Stimulated activated effector memory CD8-positive, alpha-beta T cell treated with anti-CD3 and anti-CD28 coated beads, Interleukin-12 subunit alpha, Interleukin-12 subunit beta, amount 100 ng/mL, for 72 hours (primary cell): ENCODE results near the gene SPATA2L.
"Not testable (repeated sequence)": the region's sequence is repeated elsewhere in the genome, so short reads cannot be mapped to it uniquely, and the experiment has no call there.

ENCODE experiments used
- ATAC-seq: fragments of 150-1000 bp; cut with Tn5 transposase; 2 replicates; pipeline ENCODE4 v1.10.0; 2021
- DNase-seq, 2 donors: peaks; one replicate each; pipeline ENCODE4 v3.0.0; 2021 to 2022; ENCODE audit warnings: low spot score in 2 of 2
- H3K27ac Mint-ChIP-seq: one replicate; pipeline ENCODE4 v1.8.0; 2022; ENCODE audit warnings: mild to moderate bottlenecking, mixed read lengths
- H3K36me3 Mint-ChIP-seq: one replicate; pipeline ENCODE4 v1.8.0; 2022; ENCODE audit warnings: mild to moderate bottlenecking, mixed read lengths
- H3K4me1 Mint-ChIP-seq: one replicate; pipeline ENCODE4 v1.8.0; 2022; ENCODE audit warnings: mixed read lengths
- H3K4me3 Mint-ChIP-seq: one replicate; pipeline ENCODE4 v1.8.0; 2022; ENCODE audit warnings: mild to moderate bottlenecking, mixed read lengths
- H3K9me3 Mint-ChIP-seq: one replicate; pipeline ENCODE4 v1.8.0; 2022; ENCODE audit warnings: mixed read lengths

The SPATA2L gene

GRCh38 chr16:89667633-89668032 is 33.9 kb downstream of the SPATA2L start:
- H3K27ac Mint-ChIP-seq, result no peak overlapping the region

GRCh38 chr16:89667000-89667399 is 34.5 kb downstream of the SPATA2L start:
- not testable (repeated sequence) for H3K4me1 Mint-ChIP-seq, ATAC-seq, DNase-seq, H3K4me3 Mint-ChIP-seq, H3K9me3 Mint-ChIP-seq, H3K27ac Mint-ChIP-seq
- H3K36me3 Mint-ChIP-seq, result peaks cover 25% of the 10 kb centered on the region

More at GRCh38 chr16:89667633-89668032, 33.9 kb downstream of the SPATA2L start:
- Mint-ChIP-seq H3K36me3 (peaks cover 18% of the 10 kb centered on the region), H3K4me3 (no peak overlapping the region), H3K4me1 (no peaks in the 10 kb centered on the region), H3K9me3 (no peaks in the 10 kb centered on the region)
- no peak for ATAC-seq
- no peak for DNase-seq

GRCh38 chr16:89664238-89664637 is 37.3 kb downstream of the SPATA2L start:
- H3K4me1 Mint-ChIP-seq, result peaks cover 11% of the 10 kb centered on the region
- H3K4me3 Mint-ChIP-seq, H3K9me3 Mint-ChIP-seq, ATAC-seq, H3K27ac Mint-ChIP-seq, DNase-seq: not testable (repeated sequence)
- H3K36me3 Mint-ChIP-seq, result peaks cover 46% of the 10 kb centered on the region

- H3K4me3 Mint-ChIP-seq, result no peak overlapping the region
Observed at GRCh38 chr16:89661215-89661614, 40.3 kb downstream of the SPATA2L start.

GRCh38 chr16:89660146-89660545 is 41.4 kb downstream of the SPATA2L start:
- no peaks in the 10 kb centered on the region for H3K9me3 Mint-ChIP-seq
- no peak overlapping the region for H3K27ac Mint-ChIP-seq
- H3K36me3 Mint-ChIP-seq, result peaks cover 61% of the 10 kb centered on the region
- H3K4me3 Mint-ChIP-seq, result no peak overlapping the region
- DNase-seq, result no peak
- ATAC-seq, result no peak
- peaks cover 35% of the 10 kb centered on the region for H3K4me1 Mint-ChIP-seq

More at GRCh38 chr16:89661215-89661614, 40.3 kb downstream of the SPATA2L start:
- H3K4me1 Mint-ChIP-seq, result peaks cover 28% of the 10 kb centered on the region
- H3K36me3 Mint-ChIP-seq, result peaks cover 50% of the 10 kb centered on the region
- no peak for DNase-seq
- no peaks in the 10 kb centered on the region for H3K9me3 Mint-ChIP-seq
- ATAC-seq, result no peak
- peak overlapping the region; percentile 11 for H3K27ac Mint-ChIP-seq

- Mint-ChIP-seq H3K4me3 (peak overlapping the region; percentile 88), H3K9me3 (no peaks in the 10 kb centered on the region), H3K4me1 (peaks cover 37% of the 10 kb centered on the region), H3K36me3 (peaks cover 68% of the 10 kb centered on the region), H3K27ac (peak overlapping the region; percentile 94)
- ATAC-seq (peak; percentile 33), DNase-seq (no peak)
Observed at GRCh38 chr16:89658221-89658879, 43.2 kb downstream of the SPATA2L start.

DNA sequence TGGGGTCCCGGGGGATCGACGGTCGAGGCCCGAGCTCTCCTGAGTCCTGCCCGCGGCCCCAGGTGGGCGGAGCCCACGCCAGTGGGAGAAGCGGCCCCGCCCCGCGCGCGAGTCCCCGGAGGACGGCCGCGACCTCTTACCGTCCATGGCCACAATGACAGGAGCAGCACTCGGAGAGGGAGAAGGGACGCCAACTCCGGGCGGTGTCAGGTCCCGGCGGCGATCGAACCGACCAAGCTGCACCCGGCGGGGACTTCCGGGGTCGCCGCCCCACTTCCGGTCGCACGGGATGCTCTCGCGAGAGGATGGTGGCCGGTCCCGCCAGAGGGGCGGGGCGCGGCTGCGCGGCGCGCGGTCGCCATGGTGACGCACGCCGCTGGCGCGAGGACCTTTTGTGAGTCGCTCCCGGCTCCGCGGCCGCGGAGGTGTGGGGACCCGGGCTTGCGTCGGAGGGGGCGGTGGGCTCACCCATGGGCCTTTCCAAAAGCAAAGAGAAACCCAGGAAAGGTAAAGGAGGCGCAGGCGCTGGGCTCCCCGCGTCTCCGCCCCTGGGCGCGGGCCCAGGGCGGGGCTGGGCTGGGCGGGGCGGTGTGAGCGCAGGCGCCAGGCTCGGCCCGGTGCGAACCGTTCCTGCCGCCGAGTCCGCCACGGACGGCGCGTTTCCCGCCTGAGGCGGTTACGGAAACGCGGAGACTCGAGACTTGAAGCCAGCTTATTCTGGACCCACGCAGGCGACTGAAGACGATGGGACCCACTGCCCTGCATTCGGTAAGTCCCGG is 43.9 kb downstream of the SPATA2L start, which contains the start of the genes CHMP1A and SPATA33:
CHMP1A (minus strand) TSS at position 267 of the 779 bp plus-strand sequence; CDS start at position 147, 120 bp downstream.
SPATA33 (plus strand) TSS at position 395 of the 779 bp plus-strand sequence; CDS start at position 471, 76 bp downstream.
- Mint-ChIP-seq H3K4me3 (peak within 1 kb of the TSS; percentile 88), H3K36me3 (peaks cover 68% of the 10 kb centered on the region)
- peak; percentile 95 to 98 for DNase-seq

DNA sequence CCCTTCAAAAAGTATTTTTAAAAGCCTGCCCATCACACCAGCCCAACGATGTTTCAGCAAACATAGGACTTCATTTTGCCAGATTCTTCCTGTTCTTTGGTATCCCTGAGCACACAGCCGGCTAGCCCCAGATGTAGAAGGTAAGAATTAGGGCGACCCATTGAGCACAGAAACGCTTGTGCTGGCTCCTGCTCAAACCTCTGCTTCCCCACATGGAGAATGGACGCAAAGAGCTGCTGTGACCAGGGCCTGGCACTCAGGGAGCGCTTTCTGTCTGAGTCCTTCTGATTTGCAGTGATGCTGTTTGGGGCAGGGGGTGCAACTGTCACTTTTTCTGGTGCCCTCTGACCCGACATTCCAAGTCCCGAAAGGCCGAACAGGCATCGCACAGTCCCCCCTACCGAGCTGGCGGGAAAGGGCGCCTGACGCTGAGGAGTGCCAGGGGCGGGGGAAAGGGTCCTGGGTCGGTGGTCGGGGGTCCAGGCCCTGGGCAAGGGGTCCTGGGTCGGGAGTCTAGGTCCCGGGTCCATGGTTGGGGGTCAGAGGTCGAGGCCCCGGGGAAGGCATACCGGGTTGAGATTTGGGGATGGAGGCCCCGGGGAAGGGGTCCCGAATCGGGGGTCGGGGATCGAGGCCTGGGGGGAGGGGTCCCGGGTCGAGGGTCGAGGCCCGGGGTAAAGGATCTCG is 44.9 kb downstream of the SPATA2L start:
- H3K36me3 Mint-ChIP-seq, result peaks cover 60% of the 10 kb centered on the region
- peak overlapping the region; percentile 94 for H3K27ac Mint-ChIP-seq
- peak overlapping the region; percentile 88 for H3K4me3 Mint-ChIP-seq
- H3K4me1 Mint-ChIP-seq, result peaks cover 37% of the 10 kb centered on the region
- ATAC-seq (no peak), DNase-seq (no peak)
- no peaks in the 10 kb centered on the region for H3K9me3 Mint-ChIP-seq

More for the DNA sequence above, 43.9 kb downstream of the SPATA2L start, which contains the start of the genes CHMP1A and SPATA33:
- Mint-ChIP-seq H3K4me1 (peaks cover 37% of the 10 kb centered on the region), H3K9me3 (no peaks in the 10 kb centered on the region), H3K27ac (peak within 1 kb of the TSS; percentile 94)
- peak; percentile 94 for ATAC-seq

DNA sequence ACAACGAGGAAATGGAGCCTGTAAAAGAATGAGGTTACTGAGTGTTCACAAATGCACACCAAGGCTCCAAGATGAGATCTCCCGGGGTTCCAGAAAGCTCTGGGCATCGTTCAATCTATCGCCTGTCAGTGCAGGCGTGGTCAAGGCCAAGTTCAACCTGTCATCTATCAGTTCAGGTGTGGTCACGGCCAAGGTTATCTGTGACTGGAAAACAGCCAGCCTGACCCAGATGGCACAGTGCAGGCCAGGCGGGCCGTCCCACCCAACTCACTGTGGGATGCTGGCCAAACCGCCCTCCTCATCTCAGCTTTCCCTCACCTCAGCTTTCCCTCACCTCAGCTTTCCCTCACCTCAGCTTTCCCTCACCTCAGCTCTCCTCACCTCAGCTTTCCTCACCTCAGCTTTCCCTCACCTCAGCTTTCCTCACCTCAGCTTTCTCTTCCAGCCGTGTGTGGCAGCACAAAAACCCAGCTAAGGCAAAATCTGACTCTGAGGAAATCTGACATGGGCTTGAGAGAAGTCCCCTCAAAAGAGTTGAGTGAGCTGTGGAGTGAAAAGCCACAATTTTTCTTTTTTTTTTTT is 46.4 kb downstream of the SPATA2L start:
- ATAC-seq, result no peak
- Mint-ChIP-seq H3K4me3 (no peak overlapping the region), H3K36me3 (peaks cover 55% of the 10 kb centered on the region)

DNA sequence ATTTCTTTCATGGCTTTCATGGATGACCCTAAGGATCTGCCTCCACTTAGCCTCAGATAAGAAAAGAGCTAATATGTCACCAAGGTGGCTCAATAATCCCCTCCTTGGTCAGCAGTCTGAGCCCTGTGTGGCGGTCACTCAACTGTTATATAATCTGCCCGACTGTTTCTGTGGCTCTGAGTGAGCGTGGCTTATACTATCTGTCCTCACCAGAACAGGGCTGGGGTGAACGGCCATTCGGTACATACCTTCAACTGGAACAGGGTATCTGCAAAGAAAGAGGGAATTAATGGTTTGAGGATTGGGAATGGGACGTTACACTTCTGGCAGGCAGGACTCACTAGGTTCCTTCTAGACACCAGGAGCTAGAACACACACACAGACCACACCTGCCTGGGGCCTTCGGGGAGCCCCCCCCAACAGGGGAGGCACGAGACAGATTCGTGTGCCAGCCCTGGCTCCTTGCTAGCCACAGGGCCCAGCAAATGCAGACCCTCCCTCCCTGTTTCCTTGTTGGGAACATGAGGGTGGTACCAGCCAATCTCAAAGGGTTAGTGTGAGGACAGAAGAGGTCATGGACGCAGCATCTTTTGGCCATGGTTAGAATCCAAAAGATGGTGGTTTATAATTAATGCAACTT is 47.7 kb downstream of the SPATA2L start:
- no peak for ATAC-seq
- Mint-ChIP-seq H3K36me3 (peaks cover 66% of the 10 kb centered on the region), H3K27ac (peak overlapping the region; percentile 94), H3K9me3 (no peaks in the 10 kb centered on the region), H3K4me1 (peaks cover 24% of the 10 kb centered on the region), H3K4me3 (no peak overlapping the region)
- DNase-seq, result no peak

More for the DNA sequence above, 46.4 kb downstream of the SPATA2L start:
- H3K4me1 Mint-ChIP-seq, result peaks cover 29% of the 10 kb centered on the region
- H3K27ac Mint-ChIP-seq, result peak overlapping the region; percentile 94
- H3K9me3 Mint-ChIP-seq, result no peaks in the 10 kb centered on the region
- DNase-seq, result no peak

- Mint-ChIP-seq H3K4me1 (peaks cover 12% of the 10 kb centered on the region), H3K9me3 (no peaks in the 10 kb centered on the region), H3K36me3 (peaks cover 81% of the 10 kb centered on the region), H3K4me3 (no peak overlapping the region), H3K27ac (peak overlapping the region; percentile 26)
- DNase-seq (no peak), ATAC-seq (peak; percentile 11)
Observed at GRCh38 chr16:89651584-89651983, 49.9 kb downstream of the SPATA2L start.

GRCh38 chr16:89646906-89647305 is 54.6 kb downstream of the SPATA2L start:
- DNase-seq, result no peak
- peaks cover 63% of the 10 kb centered on the region for H3K36me3 Mint-ChIP-seq
- H3K27ac Mint-ChIP-seq, result peak overlapping the region; percentile 52

More at GRCh38 chr16:89646906-89647305, 54.6 kb downstream of the SPATA2L start:
- no peaks in the 10 kb centered on the region for H3K4me1 Mint-ChIP-seq
- H3K9me3 Mint-ChIP-seq, result no peaks in the 10 kb centered on the region
- H3K4me3 Mint-ChIP-seq, result no peak overlapping the region
- ATAC-seq, result no peak
